ENCODE measurements around the gene PTCD3.

The PTCD3 gene

GRCh38 chr2:86082756-86083155 is 23.3 kb upstream of the PTCD3 start:
- DNase-seq = no peak

- DNase-seq = no peak
Observed at GRCh38 chr2:86087936-86088850, 17.8 kb upstream of the PTCD3 start.

GRCh38 chr2:86094229-86094628 is 11.8 kb upstream of the PTCD3 start:
- DNase-seq = no peak

DNA sequence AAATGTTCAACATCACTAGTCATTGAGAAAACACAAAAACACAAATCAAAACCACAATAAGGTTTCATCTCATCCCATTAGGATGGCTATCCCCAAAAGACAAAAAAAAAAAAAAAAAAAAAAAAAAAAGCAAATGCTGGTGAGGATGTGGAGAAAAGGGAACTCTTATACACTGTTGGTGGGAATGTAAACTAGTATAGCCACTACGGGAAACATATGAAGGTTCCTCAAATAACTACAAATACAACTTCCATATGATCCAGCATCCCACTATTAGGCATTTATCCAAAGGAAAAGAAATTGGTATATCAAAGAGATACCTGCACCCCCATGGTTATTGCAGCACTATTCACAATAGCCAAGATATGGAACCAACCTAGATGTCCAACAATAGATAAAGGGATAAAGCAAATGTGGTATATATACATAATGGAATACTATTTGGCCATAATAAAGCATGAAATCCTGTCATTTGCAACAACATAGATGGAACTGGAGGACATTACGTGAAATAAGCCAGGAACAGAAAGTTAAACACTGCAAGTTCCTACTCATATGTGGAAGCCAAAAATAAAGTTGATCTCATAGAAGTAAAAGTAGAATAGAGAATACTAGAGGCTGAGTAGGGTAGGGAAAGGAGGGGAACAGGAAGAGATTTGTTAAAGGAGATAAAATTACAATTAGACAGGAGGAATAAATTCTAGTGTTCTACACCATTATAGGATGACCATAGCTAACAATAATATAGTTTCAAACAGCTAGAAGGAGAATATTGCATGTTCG is 8.7 kb upstream of the PTCD3 start:
- no peak for DNase-seq

DNA sequence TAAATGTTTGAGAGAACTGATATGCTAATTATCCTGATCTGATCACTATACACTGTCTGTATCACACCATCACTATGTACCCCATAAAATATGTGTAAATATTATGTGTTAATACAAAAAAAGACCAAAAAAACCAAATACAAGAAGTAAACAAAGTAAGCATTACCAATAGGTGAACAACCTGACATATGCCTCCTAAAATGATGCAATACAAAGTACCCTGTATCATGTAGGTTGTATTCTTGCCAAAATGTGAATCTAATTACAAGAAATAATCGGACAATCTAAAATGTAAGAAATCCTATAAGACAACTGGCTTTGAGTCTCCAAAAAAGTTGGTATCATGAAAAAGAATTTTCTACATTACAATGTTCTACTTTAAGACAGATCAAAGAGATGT is 8.1 kb upstream of the PTCD3 start:
- DNase-seq = no peak

GRCh38 chr2:86102157-86102556 is 3.9 kb upstream of the PTCD3 start:
- no peak for DNase-seq

GRCh38 chr2:86105252-86105968 is 625 bp upstream of the PTCD3 start, which contains the start of gene POLR1A:
Gene POLR1A, minus strand, starts transcription at chr2:86105886. Its CDS starts 110 bp downstream, at chr2:86105776.
- DNase-seq = peak; percentile 87 to 92

DNA sequence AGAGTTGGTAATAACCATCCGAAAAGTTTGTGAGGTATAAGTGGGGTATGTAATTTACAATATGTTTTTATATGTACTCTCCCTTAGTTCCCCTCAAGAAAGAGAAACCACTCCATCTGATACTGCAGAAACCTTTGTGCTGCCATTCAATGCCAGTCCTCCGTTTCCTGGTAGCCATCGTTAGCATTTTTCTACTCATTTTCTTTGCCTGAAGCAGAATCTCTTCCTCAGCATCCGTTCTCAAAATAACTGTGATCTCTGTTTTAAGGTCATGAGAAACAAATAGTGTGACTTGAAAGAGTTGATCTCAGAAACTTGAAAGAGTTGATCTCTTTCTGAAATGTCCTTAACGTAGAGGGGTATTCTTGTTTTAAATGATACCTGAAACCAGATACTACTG is 996 bp downstream of the PTCD3 start:
- DNase-seq = no peak

GRCh38 chr2:86118130-86118529 is 12.1 kb downstream of the PTCD3 start:
- no peak for DNase-seq

DNA sequence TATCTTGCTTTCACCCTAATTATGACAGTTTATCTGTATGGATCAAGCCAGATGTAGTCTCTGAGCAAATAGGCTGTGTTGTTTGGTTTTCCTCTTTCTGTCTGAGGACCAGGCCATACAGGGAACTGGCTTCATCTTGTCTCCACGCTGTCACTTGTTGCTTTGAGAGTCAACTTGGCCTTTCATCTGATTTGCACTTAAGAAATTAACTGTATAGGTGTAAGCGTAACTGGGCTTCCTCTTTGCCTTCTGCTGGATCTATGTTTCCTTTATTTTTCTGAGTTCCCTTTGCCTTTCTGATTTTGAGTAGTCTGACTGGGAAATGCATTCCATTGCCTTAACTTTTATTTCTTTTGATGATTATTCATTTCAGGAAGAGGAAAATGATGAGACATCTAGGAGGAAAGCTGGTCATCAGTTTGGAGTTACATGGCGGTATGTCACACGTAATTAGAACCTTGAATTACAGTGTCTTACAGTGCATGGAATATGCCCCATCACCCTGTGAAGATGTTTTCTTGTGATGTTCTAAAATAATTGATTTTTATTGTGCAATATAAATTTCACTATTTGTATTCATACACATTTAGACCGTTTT is 17.4 kb downstream of the PTCD3 start:
- DNase-seq = no peak

GRCh38 chr2:86124683-86125082 is 18.6 kb downstream of the PTCD3 start:
- DNase-seq = no peak

- DNase-seq = no peak
Observed at GRCh38 chr2:86134709-86135108, 28.7 kb downstream of the PTCD3 start.

DNA sequence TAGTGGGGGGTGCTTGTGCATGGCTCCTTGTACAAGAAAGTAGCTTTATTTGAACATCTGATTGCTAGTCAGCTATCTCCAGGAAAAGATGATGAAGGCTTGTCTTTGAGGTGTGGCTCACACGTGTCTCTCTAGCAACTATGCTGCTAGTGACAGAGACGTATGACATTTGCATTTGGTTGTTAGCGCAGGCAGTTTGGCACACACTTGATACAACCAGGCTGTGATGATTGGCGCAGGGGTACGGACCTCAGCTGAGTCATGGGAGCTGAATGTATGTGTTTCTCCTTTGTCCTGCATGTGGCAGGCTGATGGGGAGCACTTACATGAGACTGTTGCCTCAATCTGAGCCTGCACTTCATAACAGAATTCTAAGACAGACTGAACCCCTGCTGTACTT is 29.6 kb downstream of the PTCD3 start:
- no peak for DNase-seq

DNA sequence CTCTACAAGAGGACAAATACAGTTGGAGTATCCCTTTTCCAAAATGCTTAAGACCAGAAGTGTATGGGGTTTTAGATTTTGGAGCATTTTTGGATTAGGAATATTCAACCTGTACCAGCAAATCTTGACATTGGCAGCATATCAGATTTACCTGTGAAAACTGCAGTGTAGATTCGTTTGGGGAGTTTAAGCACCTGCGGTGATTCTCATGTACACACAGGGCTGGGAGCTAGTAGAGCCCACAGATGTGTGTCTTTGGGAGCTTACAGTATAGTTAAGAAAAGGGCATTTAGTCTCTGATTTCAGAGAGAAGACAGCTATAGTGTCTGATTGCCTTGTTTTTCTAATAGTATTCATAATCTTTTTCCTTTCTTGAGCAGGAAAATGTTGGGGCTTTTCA is 30.1 kb downstream of the PTCD3 start:
- no peak for DNase-seq

DNA sequence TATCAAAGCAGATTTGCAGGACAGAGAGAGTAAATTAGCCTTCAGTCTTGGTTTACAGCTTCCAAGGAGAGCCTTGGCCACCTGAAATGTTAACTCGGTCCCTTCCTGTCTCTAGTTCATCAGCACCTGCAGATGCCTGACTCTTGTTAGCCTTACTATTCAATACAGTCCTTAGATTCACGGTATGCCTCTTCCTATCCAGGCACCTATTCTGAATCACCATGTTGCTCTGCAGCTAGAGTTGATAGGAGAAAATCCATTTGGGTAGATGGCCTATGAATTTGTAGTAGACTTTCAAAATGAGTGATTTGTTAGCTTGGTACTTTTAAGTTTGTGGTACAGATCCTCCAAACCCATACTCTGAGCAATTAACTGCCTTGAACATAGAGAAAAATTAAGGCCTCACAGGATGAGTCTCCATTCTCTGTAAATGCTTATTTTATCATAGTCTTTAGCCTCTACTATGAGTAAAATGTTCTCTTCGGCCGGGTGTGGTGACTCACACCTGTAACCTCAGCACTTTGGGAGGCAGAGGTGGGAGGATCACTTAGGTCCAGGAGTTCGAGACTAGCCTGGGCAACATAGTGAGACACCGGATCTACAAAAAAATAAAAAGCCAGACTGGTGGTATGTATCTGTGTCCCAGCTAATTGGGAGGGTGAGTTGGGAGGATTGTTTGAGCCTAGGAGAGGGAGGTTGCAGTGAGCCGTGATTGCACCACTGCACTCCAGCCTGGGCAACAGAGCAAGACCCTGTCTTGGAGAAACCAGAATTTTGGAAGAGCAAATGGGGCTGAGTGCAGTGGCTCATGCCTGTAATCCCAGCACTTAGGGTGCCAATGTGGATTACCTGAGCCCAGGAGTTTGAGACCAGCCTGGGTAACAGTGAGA is 32.9 kb downstream of the PTCD3 start:
- no peak for DNase-seq

- no peak for DNase-seq
Observed at GRCh38 chr2:86139981-86140380, 33.9 kb downstream of the PTCD3 start.

DNA sequence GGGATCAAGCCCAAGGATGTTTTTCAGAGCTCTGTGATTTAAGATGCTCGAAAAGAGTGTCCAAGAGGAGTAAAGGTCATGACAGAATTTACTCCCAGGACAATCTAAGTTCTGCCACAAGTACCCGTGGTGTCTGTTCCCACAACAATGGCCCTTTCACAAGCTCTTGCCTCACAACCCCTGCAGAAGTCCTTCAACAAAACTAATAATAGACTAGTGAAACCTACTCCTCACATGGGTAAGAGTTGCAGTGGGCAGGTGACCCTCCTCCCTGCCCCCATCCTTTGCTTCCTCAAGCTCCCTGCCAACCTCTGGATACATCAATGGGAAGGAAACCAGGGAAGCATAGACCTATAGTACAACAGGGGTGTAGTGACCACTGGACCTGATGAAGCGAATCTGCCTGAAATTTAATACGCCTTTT is 34.9 kb downstream of the PTCD3 start:
- no peak for DNase-seq

- DNase-seq = no peak
Observed at GRCh38 chr2:86142436-86143257, 36.6 kb downstream of the PTCD3 start.

GRCh38 chr2:86143307-86143706 is 37.3 kb downstream of the PTCD3 start:
- no peak for DNase-seq

- DNase-seq = no peak
Observed at GRCh38 chr2:86143926-86144685, 38.1 kb downstream of the PTCD3 start.
